GDM1 (cell line): ENCODE data around the gene BPGM.
A peak's percentile ranks its signal among the peaks of the same experiment; 100 is the strongest.
"Not testable (repeated sequence)": the region's sequence is repeated elsewhere in the genome, so short reads cannot be mapped to it uniquely, and the experiment has no call there.

Source experiments
- DNase-seq: peaks from one replicate; lab custom pipeline; 2025; lab: John Stamatoyannopoulos, UW

The BPGM gene

GRCh38 chr7:134665045-134665444 is 18.4 kb downstream of the BPGM start:
- not testable (repeated sequence) for DNase-seq

GRCh38 chr7:134667899-134668298 is 21.2 kb downstream of the BPGM start:
- no peak for DNase-seq

DNA sequence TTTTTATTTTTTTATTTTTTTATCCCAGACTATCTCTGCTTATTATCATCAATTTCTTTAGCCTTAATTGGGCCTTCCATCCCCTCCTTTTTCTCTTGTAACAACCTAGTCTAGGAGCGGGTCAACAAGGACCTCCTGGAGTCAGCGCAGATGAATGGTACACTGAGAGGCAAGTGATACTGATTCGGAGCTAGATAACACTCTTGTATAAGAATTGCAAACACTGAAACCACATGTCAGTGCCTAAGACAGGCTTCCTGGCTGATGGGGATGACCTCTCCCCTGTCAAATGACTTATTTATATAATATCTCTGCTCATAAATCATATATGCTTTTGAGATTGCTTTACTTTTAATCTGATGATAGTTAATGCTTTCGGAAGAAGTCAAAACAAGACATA is 22.7 kb downstream of the BPGM start:
- no peak for DNase-seq

- peak; percentile 75 for DNase-seq
Measured at GRCh38 chr7:134669845-134670373, 23.3 kb downstream of the BPGM start.

GRCh38 chr7:134671609-134672008 is 25.0 kb downstream of the BPGM start:
- no peak for DNase-seq

- DNase-seq = no peak
Measured at GRCh38 chr7:134674424-134674823, 27.8 kb downstream of the BPGM start.

DNA sequence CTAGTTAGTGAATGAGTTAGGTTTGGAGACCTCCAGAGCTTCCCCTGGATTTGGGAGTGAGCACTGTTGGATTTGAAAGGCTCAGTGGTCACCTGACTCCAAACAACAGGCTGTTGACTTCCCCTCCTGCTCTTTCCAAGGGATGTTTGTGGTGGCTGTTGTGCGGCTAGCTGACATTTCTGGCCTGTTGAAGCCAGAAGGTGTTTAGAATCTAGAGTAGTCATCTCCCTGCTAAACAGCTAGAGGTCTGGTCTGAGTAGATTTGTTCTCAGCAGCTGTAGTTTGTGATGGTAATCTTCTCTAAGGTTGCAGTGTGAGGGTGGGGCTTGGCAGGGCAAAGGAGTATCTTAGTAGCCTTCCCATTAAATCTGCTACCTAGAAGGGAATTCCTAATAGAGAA is 30.1 kb downstream of the BPGM start:
- no peak for DNase-seq

DNA sequence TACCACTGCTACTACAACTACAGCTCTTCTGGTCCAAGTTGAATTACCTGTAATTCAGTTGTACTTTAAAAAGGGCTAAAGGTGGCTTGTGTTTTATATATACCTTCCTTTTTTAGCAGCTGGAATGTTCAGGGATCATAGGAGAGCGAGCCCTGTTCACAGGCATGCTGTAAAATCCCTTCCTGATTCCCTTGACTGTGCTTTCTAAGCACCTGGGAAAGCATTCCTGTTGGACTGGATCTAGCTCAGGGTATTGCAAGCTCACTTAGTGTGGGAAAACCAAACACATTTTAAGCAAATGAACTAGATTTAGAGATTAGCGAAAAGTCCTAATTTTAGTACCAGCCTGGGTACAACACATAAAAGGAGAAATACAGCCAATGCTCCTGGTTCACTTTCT is 31.5 kb downstream of the BPGM start:
- DNase-seq = no peak

DNA sequence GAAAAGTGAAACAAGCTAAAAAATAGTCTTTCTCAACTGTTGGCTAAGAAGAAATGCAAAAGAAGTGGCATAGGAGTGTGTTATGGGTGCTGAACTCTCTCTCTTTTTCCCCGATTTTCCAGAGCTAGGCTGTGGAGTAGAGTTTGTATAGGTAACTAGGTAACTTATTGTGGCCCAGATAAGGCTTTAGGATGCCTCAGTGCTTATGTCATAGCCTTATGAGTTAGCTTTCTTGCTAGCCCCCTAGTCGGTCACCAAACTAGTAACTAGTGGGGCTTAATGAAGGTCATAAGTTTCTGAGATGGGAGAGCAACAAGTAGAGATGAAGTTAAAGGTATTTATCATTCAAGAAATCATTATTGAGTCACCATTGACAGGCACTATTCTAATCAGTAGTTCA is 32.4 kb downstream of the BPGM start:
- no peak for DNase-seq

DNA sequence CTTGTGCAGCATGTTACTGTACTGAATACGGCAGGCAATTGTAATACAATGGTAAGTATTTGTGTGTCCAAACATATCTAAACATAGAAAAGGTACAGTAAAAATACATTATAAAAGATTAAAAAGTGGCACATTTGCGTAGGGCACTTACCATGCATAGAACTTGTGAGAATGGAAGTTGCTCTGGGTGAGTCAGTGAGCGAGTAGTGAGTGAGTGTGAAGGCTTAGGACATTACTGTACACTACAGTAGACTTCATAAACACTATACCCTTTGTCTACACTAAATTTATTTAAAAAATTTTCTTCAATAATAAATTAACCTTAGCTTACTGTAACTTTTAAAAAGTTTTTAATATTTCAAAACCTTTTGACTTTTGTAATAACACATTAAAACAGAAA is 37.5 kb downstream of the BPGM start:
- DNase-seq = no peak

GRCh38 chr7:134685250-134685649 is 38.6 kb downstream of the BPGM start:
- no peak for DNase-seq

DNA sequence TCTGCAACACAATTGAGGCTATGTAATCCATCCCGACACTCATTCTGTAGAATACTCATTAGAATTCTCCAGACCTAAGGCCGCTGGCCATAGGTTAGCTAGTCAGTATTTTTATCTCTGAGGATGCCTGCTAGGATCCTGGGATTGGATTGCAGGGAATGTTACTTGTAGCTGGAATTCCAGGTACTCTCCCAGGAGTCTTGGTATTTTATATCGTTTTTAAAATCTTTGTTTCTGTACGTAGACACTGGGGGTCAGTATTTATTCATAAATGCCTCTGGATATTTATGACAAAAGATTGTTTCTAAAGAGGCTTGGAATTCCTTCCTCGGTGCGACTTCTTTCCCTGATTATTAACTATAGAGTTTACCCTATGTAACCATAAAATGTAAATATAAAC is 40.1 kb downstream of the BPGM start:
- DNase-seq = no peak

- not testable (repeated sequence) for DNase-seq
Measured at GRCh38 chr7:134689550-134689949, 42.9 kb downstream of the BPGM start.

GRCh38 chr7:134690016-134690415 is 43.4 kb downstream of the BPGM start:
- no peak for DNase-seq

DNA sequence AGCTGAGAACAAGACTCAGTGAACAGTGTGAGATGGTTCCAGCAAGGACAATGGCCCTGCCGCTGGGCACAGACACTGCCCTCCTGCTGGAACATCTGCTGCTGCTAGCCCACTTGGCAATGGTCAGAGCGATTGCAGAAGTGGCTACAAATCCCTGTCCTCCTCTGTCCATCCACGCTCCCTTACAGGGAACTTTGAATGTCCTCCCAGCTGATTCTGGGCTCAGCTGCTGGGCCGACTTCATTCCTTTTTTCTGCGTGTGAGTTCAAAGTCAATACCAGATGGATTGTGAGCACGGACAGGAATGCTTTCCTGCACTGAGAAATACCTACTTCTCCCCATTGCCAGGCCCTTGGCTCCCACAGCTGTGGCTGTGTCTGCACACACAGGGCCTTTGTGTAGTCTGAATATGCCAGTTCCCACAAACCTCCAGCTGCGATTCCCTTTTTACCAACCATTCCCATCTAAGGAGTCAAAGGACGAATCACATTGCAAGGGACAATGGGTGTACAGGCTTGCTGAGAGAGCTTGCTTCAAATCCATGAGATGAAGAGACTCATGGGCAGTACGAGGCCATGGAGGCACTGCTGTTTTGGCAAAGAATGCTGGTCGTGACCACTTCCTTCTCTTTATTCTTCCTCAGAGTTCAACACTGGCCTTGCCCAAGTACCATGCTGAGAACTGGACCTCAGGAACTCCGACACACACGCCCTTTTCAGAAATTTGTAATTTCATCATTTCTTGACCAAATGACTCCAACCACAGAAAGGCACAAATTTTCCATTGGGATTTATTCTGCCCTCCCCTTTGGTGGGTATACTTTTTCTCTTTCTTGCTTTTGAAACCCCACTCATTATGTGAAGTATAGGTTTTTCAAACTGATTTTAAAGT is 44.2 kb downstream of the BPGM start:
- no peak for DNase-seq

- no peak for DNase-seq
Measured at GRCh38 chr7:134691546-134692343, 45.1 kb downstream of the BPGM start.

- DNase-seq = no peak
Measured at GRCh38 chr7:134692344-134692705, 45.7 kb downstream of the BPGM start.

DNA sequence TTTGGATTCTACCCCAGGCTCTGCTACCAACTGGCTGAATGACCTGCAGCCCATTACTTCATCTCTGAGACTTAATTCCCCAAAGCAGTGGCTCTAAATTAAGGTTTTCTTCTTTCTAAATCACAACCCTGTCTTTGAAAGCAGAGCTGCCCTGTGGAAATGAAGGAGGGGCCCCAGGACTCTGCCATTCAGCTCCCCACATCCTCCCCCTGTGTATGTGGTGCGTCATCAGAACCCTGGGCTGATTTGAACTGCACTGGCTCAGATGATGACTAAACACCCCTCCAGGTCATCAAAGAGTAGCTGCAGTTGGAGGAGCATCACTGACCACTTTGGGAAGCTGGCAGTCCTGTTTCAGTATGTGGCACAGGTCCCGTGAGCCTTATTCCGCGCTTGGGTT is 46.6 kb downstream of the BPGM start:
- DNase-seq = no peak

- DNase-seq = no peak
Measured at GRCh38 chr7:134694299-134694698, 47.6 kb downstream of the BPGM start.

GRCh38 chr7:134694767-134695166 is 48.1 kb downstream of the BPGM start:
- DNase-seq = no peak

DNA sequence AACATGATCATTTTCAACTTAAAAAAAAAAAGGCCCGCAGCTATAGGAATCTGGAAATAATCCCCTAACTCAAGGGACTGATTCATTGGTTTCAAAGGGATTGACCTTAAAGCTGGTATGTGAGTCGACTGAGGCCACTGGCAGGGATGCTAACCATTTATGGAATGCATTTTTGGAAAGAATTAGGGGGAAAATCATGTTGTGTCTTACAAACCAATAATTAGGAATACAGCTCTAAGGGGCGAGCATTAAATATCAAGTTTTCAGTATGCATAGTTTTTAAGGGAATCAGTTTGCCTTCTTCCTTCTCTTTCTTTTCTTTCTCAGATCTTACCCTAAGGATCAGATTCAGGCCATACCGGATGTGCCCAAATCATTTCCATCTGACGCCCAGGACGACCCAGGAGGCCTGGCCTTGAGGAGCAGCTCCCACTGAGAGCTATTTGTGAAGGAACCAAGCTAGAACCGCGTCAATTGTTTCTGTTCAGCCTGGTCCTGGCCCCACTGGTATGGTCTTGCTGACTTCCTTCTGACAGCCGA is 48.7 kb downstream of the BPGM start:
- no peak for DNase-seq

- DNase-seq = no peak
Measured at GRCh38 chr7:134696261-134696660, 49.6 kb downstream of the BPGM start.
